IMR-90 (cell line): ENCODE measurements around the gene ADGRA1.

Source experiments
- BHLHE40 ChIP-seq: fragments of 150-350 bp; IDR thresholded peaks from 2 replicates; pipeline ENCODE4 v1.6.1; 2016; ENCODE audit warnings: mild to moderate bottlenecking, low read depth, low read length
- CHD1 ChIP-seq: IDR thresholded peaks from 2 replicates; pipeline ENCODE4 v1.6.1; 2012; ENCODE audit warnings: low read depth, low read length, improper control_type of control experiment
- ELK1 ChIP-seq: fragments of 150-350 bp; IDR thresholded peaks from 2 replicates; pipeline ENCODE4 v1.6.1; 2016; ENCODE audit warnings: low read depth, mild to moderate bottlenecking, low read length, moderate library complexity, borderline replicate concordance
- FOS ChIP-seq: fragments of 150-350 bp; IDR thresholded peaks from 2 replicates; pipeline ENCODE4 v1.6.1; 2016; ENCODE audit warnings: low read depth, low read length
- MAFK ChIP-seq: IDR thresholded peaks from 2 replicates; pipeline ENCODE4 v1.6.1; 2012; ENCODE audit warnings: low read depth, low read length, improper control_type of control experiment
- NFE2L2 ChIP-seq: fragments of 150-350 bp; IDR thresholded peaks from 2 replicates; pipeline ENCODE4 v1.6.1; 2016; ENCODE audit warnings: low read depth, mild to moderate bottlenecking, low read length
- POLR2A ChIP-seq: IDR thresholded peaks from 2 replicates; pipeline ENCODE4 v1.6.1; 2012; ENCODE audit warnings: mild to moderate bottlenecking, low read depth, low read length
- RAD21 ChIP-seq: IDR thresholded peaks from 2 replicates; pipeline ENCODE4 v1.6.1; 2012; ENCODE audit warnings: low read length, improper control_type of control experiment
- RCOR1 ChIP-seq: IDR thresholded peaks from 2 replicates; pipeline ENCODE4 v1.6.1; 2012; ENCODE audit warnings: mild to moderate bottlenecking, low read length, improper control_type of control experiment; ENCODE audit not compliant: insufficient replicate concordance
- USF2 ChIP-seq: fragments of 150-350 bp; IDR thresholded peaks from 2 replicates; pipeline ENCODE4 v1.6.1; 2017; ENCODE audit warnings: mild to moderate bottlenecking, antibody characterized with exemption, low read length, low read depth
- TF ChIP-seq, protein P1 (sequence below): conservative IDR thresholded peaks from 2 replicates; pipeline ENCODE4 v1.5.1; 2012; ENCODE audit warnings: mild to moderate bottlenecking, low read depth, low read length, improper control_type of control experiment

DNA sequence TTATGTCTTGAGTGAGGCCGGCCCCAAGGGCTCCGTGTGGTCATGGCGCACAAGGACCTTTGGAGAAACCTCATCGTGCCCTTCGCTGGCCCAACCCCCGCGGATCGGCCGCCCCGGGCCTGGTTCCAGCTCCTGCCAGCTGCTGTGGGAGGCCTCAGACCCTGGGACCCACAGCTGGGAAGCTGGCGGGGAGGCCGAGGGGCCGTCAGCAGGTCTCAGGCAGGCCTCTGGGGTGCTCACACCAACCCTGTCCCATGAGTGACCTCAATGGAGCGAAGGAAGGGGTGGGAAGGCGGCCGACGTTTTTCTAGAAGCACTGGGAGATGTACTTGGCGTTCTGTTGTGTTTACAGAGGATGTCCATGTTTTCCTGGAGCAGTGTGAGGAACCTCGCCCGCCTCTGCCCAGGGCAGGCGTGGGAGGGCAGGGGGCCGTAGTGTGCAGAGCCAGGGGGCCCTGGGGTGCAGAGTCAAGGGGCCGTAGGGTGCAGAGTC is 18.6 kb upstream of the ADGRA1 start:
- TF ChIP-seq POLR2A = no peak
- TF ChIP-seq, protein P1, sequence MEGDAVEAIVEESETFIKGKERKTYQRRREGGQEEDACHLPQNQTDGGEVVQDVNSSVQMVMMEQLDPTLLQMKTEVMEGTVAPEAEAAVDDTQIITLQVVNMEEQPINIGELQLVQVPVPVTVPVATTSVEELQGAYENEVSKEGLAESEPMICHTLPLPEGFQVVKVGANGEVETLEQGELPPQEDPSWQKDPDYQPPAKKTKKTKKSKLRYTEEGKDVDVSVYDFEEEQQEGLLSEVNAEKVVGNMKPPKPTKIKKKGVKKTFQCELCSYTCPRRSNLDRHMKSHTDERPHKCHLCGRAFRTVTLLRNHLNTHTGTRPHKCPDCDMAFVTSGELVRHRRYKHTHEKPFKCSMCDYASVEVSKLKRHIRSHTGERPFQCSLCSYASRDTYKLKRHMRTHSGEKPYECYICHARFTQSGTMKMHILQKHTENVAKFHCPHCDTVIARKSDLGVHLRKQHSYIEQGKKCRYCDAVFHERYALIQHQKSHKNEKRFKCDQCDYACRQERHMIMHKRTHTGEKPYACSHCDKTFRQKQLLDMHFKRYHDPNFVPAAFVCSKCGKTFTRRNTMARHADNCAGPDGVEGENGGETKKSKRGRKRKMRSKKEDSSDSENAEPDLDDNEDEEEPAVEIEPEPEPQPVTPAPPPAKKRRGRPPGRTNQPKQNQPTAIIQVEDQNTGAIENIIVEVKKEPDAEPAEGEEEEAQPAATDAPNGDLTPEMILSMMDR = no peak
- TF ChIP-seq RAD21 = no peak
- TF ChIP-seq USF2 = no peak
- TF ChIP-seq BHLHE40 = no peak
- no peak for TF ChIP-seq NFE2L2
- TF ChIP-seq MAFK = no peak
- no peak for TF ChIP-seq CHD1
- no peak for TF ChIP-seq FOS
- no peak for TF ChIP-seq RCOR1
- TF ChIP-seq ELK1 = no peak
